Measurements from ENCODE around the gene VIM.
"Not testable (repeated sequence)": the region's sequence is repeated elsewhere in the genome, so short reads cannot be mapped to it uniquely, and the experiment has no call there.

The VIM gene

DNA sequence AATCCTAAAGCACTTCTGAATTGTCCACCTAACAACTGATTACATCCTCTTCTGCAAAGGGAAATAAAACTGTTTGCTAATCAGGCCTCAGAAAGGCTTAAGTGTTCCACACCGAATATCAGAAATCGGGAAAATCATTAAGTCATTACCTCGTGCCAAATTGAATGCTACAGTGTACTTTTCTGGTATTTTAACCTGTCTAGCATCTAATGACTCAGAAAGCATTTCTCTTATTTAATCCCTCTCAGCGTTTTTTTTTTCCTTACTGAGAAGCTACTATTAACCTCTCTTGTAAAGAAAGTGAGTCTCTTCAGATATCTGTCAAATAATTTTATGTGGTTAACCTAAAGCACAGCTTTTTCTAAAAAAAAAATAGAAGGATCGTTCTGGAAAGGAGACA lies 28.6 kb downstream of the VIM start:
- DNase-seq (ENCODE audit: low read depth, low spot score): peak; percentile 29

DNA sequence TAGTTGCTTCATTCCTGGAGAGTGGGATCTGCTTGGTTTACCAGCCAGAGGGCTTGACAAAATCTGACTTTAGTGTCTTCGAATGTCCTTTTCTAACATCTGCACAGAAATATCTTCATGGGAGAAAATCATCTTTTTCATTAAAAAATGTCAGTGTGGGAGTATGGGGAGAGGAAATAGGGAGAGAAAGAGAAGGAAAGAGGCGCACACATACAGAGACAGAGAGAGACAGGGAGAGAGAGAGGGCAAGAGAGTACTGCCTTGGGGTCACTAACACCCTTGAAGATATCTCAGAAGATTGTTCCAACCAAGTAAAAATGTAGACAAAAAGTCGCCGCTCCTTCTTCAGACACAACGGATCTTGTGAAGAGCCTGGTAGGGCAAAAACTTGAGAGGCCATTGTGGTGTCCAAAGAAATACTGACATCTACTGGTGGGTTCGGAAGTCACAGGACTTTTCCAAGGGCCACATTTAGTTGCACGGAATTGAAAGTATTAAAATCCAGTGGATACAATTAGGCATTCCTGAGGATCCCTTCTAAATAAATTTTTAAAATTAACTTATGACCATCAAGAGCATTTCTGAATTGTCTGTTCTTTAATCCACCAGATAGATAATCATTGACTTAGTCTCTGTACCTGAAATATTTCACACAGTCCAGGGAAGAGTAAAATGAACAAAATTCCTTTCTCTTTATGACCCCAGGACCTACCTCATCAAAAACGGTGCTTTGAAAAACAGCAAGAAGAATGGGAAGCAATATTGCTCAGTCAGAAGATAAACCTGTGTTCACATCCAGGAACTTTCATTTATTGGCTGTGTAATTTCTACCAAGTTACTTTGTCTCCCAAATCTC lies 29.7 kb downstream of the VIM start:
- DNase-seq (ENCODE audit: low read depth, low spot score): peak; percentile 87

DNA sequence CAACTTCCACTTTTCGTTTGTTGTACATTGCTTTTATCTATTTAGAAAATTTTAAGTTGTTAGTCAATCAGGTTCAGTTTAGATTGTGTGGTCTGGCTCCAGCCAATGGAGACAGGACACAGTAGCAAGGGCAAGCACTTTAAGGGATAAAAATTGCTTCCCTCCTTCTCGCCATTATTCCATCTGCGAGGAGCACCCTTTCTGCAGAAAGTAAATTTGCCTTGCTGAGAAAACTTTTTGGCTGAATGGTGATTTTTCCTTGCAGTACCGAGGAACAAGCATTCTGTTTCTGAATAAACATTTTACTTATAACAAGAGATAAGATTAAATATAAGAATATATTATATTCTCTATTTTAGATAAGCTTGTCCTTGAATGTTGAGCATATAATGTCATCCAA lies 34.5 kb downstream of the VIM start:
- DNase-seq (ENCODE audit: low read depth, low spot score): no peak

- no peak for DNase-seq (ENCODE audit: low read depth, low spot score)
These were observed 35.5 kb downstream of the VIM start for GRCh38 chr10:17263580-17263979.

DNA sequence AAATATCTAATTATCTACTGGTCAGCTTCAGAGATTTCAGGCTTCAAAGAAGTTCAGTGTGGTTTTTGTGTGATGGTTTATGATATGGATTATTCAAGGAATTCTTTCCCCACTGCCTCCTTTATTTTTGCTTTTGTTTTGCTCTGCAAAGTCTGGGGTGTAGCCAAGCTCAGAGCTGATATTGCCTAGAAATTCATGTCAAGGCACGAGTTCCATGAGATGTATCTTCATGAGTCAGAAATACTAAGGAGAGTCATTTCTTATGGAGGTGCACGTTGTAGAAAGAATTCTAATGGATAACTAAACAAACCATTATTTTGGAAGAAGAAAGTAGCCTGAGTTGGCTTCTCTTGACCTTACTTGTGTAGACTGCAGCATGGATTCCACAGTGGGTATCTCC lies 37.4 kb downstream of the VIM start:
- no peak for DNase-seq (ENCODE audit: low read depth, low spot score)

DNA sequence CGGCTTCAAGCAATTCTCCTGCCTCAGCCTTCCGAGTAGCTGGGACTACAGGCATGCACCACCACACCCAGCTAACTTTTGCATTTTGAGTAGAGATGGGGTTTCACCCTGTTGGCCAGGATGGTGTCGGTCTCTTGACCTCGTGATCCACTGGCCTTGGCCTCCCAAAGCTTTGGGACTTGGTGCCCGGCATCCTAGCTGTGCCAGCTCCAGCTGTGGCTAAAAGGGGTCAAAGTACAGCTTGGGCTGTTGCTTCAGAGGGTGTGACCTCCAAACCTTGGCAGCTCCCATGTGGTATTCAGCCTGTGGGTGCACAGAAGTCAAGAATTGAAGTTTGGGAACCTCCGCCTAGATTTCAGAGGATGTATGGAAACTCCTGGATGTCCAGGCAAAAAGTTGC lies 38.5 kb downstream of the VIM start:
- not testable (repeated sequence) for DNase-seq (ENCODE audit: low read depth, low spot score)

GRCh38 chr10:17272648-17273047 lies 44.6 kb downstream of the VIM start:
- DNase-seq (ENCODE audit: low read depth, low spot score): no peak

GRCh38 chr10:17273403-17273802 lies 45.4 kb downstream of the VIM start:
- DNase-seq (ENCODE audit: low read depth, low spot score): peak; percentile 79

- DNase-seq (ENCODE audit: low read depth, low spot score): no peak
These were observed 48.8 kb downstream of the VIM start for GRCh38 chr10:17276756-17277424.

GRCh38 chr10:17278607-17279240 lies 50.7 kb downstream of the VIM start:
- no peak for DNase-seq (ENCODE audit: low read depth, low spot score)

GRCh38 chr10:17282311-17282710 lies 54.3 kb downstream of the VIM start:
- no peak for DNase-seq (ENCODE audit: low read depth, low spot score)

- DNase-seq (ENCODE audit: low read depth, low spot score): no peak
These were observed 58.8 kb downstream of the VIM start for GRCh38 chr10:17286562-17287550.

Data from astrocyte of the hippocampus (primary cell).